Measurements from ENCODE around the gene SLC44A5.

- TF ChIP-seq, protein P1, sequence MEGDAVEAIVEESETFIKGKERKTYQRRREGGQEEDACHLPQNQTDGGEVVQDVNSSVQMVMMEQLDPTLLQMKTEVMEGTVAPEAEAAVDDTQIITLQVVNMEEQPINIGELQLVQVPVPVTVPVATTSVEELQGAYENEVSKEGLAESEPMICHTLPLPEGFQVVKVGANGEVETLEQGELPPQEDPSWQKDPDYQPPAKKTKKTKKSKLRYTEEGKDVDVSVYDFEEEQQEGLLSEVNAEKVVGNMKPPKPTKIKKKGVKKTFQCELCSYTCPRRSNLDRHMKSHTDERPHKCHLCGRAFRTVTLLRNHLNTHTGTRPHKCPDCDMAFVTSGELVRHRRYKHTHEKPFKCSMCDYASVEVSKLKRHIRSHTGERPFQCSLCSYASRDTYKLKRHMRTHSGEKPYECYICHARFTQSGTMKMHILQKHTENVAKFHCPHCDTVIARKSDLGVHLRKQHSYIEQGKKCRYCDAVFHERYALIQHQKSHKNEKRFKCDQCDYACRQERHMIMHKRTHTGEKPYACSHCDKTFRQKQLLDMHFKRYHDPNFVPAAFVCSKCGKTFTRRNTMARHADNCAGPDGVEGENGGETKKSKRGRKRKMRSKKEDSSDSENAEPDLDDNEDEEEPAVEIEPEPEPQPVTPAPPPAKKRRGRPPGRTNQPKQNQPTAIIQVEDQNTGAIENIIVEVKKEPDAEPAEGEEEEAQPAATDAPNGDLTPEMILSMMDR (IDR thresholded peaks at IDR 0.05): no peak
- no peak for TF ChIP-seq EZH2 (IDR thresholded peaks at IDR 0.05; ENCODE audit: borderline replicate concordance, insufficient read depth, low read depth, low read length, poor library complexity, severe bottlenecking)
Observed at GRCh38 chr1:75258351-75258750, 352.6 kb downstream of the SLC44A5 start.
